Measurements from ENCODE around the gene UBAP2.

UBAP2 gene, protein sequence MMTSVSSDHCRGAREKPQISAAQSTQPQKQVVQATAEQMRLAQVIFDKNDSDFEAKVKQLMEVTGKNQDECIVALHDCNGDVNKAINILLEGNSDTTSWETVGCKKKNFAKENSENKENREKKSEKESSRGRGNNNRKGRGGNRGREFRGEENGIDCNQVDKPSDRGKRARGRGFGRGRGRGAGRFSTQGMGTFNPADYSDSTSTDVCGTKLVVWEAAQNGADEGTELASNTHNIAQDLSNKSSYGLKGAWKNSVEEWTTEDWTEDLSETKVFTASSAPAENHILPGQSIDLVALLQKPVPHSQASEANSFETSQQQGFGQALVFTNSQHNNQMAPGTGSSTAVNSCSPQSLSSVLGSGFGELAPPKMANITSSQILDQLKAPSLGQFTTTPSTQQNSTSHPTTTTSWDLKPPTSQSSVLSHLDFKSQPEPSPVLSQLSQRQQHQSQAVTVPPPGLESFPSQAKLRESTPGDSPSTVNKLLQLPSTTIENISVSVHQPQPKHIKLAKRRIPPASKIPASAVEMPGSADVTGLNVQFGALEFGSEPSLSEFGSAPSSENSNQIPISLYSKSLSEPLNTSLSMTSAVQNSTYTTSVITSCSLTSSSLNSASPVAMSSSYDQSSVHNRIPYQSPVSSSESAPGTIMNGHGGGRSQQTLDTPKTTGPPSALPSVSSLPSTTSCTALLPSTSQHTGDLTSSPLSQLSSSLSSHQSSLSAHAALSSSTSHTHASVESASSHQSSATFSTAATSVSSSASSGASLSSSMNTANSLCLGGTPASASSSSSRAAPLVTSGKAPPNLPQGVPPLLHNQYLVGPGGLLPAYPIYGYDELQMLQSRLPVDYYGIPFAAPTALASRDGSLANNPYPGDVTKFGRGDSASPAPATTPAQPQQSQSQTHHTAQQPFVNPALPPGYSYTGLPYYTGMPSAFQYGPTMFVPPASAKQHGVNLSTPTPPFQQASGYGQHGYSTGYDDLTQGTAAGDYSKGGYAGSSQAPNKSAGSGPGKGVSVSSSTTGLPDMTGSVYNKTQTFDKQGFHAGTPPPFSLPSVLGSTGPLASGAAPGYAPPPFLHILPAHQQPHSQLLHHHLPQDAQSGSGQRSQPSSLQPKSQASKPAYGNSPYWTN

GRCh38 chr9:34048727-34049629 is at the start of gene UBAP2:
UBAP2 (minus strand) TSS chr9:34048887; CDS start chr9:34017148, 31,739 bp downstream.
- in situ Hi-C loops (cut with HindIII; ENCODE audit: low sequenced_read_pairs): no loop called here
- DNase-seq (ENCODE audit: low read depth): peak; percentile 93
- TF ChIP-seq, protein P1, sequence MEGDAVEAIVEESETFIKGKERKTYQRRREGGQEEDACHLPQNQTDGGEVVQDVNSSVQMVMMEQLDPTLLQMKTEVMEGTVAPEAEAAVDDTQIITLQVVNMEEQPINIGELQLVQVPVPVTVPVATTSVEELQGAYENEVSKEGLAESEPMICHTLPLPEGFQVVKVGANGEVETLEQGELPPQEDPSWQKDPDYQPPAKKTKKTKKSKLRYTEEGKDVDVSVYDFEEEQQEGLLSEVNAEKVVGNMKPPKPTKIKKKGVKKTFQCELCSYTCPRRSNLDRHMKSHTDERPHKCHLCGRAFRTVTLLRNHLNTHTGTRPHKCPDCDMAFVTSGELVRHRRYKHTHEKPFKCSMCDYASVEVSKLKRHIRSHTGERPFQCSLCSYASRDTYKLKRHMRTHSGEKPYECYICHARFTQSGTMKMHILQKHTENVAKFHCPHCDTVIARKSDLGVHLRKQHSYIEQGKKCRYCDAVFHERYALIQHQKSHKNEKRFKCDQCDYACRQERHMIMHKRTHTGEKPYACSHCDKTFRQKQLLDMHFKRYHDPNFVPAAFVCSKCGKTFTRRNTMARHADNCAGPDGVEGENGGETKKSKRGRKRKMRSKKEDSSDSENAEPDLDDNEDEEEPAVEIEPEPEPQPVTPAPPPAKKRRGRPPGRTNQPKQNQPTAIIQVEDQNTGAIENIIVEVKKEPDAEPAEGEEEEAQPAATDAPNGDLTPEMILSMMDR (IDR thresholded peaks at IDR 0.05; ENCODE audit: low read depth, low read length, missing control alignments): no peak
- H3K4me3 ChIP-seq (ENCODE audit: low read depth, low read length): peak within 1 kb of the TSS; percentile 96

DNA sequence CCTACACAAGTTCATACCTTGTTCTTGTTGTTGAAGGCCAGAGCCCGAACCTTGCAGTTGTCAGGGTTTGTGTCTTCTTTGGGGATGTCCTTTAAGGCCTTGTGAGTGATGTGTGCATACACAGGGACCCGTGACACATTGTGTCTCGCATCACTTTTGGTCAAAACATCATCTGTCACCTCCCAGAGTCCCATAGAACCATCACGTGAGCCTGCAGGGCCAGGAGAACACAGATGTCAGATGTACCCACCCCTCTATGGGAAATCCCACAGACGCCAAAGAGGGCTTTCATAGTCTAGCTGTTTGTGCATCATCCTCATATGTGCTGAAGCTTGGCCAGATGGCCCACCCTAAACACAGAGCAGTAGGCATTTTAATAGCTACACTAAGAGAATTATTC is 49.6 kb upstream of the UBAP2 start:
- no peak for DNase-seq (ENCODE audit: low read depth)
- TF ChIP-seq, protein P1 (IDR thresholded peaks at IDR 0.05; ENCODE audit: low read depth, low read length, missing control alignments): no peak
- no peak overlapping the region for H3K4me3 ChIP-seq (ENCODE audit: low read depth, low read length)
- in situ Hi-C loops (cut with HindIII; ENCODE audit: low sequenced_read_pairs): no loop called here

DNA sequence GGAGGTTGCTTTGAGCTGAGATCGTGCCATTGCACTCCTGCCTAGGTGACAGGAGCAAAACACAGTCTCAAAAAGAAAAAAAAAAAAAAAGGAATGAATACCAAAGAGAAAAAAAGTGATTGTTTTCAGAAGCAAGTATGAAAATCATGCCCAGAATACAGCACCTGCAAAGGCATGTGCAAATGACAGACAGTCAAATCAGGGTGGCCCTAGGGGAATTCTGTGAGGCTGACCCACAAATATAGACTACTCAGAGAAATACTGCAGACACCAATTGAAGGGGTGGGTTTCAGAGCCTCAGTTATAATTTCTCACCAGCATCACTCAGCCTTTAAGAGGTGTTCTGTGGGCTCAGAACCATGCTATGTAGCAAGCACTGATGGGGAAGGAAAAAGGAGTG is 49.2 kb upstream of the UBAP2 start:
- no peak overlapping the region for H3K4me3 ChIP-seq (ENCODE audit: low read depth, low read length)
- in situ Hi-C loops (cut with HindIII; ENCODE audit: low sequenced_read_pairs): no loop called here
- no peak for DNase-seq (ENCODE audit: low read depth)
- TF ChIP-seq, protein P1 (IDR thresholded peaks at IDR 0.05; ENCODE audit: low read depth, low read length, missing control alignments): no peak

DNA sequence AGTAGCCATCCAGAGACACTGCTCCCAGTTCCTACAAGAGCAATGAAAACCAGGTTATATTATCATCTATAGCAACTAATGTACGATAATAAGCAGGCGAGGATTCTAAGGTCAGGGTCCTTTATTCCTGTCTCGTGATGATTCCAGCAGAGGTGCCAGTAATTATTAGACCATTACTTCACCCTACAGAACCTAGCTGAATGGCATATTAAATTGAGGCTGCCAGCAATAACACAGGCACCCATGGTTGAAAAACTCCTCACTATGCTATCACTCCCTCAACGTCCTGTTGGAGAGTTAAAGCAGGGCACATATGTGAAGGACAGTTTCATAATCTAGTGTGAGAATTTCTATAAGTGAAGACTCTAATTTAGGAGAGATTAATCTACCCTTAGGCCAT is 48.1 kb upstream of the UBAP2 start:
- TF ChIP-seq, protein P1 (IDR thresholded peaks at IDR 0.05; ENCODE audit: low read depth, low read length, missing control alignments): no peak
- in situ Hi-C loops (cut with HindIII; ENCODE audit: low sequenced_read_pairs): no loop called here
- H3K4me3 ChIP-seq (ENCODE audit: low read depth, low read length): no peak overlapping the region
- DNase-seq (ENCODE audit: low read depth): no peak

DNA sequence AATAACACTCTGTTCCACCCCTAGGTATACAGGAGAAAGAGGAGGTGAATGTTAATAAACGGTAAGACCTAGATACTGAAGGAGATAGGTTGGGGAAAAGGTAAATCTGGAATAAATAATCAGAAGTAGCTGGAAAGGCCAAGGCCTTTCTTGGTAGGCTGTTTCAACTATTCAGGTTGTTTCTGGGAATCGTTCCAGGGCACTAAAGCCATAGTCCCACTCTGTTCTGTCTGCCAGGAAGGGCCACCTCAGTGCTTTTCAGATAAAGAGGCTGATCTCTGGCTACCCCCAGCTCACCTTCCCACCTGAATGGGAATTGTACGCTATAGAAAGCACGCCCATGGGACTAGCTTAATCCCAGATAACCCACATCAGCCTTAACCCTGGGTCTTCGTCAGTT is 44.9 kb upstream of the UBAP2 start:
- TF ChIP-seq, protein P1 (IDR thresholded peaks at IDR 0.05; ENCODE audit: low read depth, low read length, missing control alignments): no peak
- H3K4me3 ChIP-seq (ENCODE audit: low read depth, low read length): no peak overlapping the region
- no peak for DNase-seq (ENCODE audit: low read depth)
- in situ Hi-C loops (cut with HindIII; ENCODE audit: low sequenced_read_pairs): loop anchor here (5.0 kb wide), 1 partner anchor 91 kb away; no protein-coding TSS in a partner anchor
